Endothelial cell of umbilical vein (primary cell): Measurements from ENCODE around the gene CXCR4.

Experiments used
- EZH2 ChIP-seq: IDR thresholded peaks from 2 replicates; pipeline ENCODE4 v1.6.1; 2012; ENCODE audit warnings: borderline replicate concordance, low read depth, mild to moderate bottlenecking, moderate library complexity, low read length, inconsistent platforms; ENCODE audit not compliant: severe bottlenecking
- POLR2A ChIP-seq: IDR thresholded peaks from 2 replicates; pipeline ENCODE4 v1.6.1; 2012; ENCODE audit warnings: low read depth, mild to moderate bottlenecking, control low read depth, low read length

- TF ChIP-seq POLR2A = no peak
- no peak for TF ChIP-seq EZH2
These were observed 38.5 kb upstream of the CXCR4 start for GRCh38 chr2:136156411-136156810.
